HG03066 (cell line): ENCODE data around the gene PCDHGB4.
A peak's percentile ranks its signal among the peaks of the same experiment; 100 is the strongest.
"Not testable (repeated sequence)": the region's sequence is repeated elsewhere in the genome, so short reads cannot be mapped to it uniquely, and the experiment has no call there.

Experiments used
- ATAC-seq: cut with Tn5 transposase; IDR thresholded peaks from one replicate; pipeline ENCODE4 v1.9.1; 2021; ENCODE audit warnings: low read depth; ENCODE audit not compliant: unreplicated experiment

Gene PCDHGB4

DNA sequence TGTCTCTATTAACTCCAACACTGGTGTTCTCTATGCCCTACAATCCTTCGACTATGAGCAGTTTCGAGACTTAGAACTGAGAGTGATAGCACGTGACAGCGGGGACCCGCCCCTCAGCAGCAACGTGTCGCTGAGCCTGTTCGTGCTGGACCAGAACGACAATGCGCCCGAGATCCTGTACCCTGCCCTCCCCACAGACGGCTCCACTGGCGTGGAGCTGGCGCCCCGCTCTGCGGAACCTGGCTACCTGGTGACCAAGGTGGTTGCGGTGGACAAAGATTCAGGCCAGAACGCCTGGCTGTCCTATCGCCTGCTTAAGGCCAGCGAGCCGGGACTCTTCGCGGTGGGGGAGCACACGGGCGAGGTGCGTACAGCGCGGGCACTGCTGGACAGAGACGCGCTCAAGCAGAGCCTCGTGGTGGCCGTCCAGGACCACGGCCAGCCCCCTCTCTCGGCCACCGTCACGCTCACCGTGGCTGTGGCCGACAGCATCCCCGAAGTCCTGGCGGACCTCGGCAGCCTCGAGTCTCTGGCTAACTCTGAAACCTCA is 35.3 kb downstream of the PCDHGB4 start:
- ATAC-seq = no peak

DNA sequence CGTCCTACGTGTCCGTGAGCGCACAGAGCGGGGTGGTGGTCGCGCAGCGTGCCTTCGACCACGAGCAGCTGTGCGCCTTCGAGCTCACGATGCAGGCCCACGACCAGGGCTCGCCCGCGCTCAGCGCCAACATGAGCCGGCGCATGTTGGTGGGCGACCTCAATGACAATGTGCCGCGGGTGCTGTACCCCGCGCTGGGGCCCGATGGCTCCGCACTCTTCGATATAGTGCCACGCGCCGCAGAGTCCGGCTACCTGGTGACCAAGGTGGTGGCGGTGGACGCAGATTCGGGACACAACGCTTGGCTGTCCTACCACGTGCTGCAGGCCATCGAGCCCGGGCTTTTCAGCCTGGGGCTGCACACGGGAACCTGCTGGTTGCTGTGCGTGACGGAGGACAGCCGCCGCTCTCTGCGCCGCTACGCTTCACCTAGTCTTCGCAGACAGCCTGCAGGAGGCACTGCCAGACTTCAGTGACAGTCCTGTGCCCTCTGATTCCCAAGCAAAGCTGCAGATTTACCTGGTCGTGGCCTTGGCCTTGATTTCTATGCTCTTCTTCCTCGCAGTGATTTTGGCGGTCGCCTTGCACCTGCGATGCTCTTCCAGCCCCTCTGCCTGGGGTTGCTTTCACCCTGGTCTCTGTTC is 40.4 kb downstream of the PCDHGB4 start:
- no peak for ATAC-seq

- ATAC-seq = peak; percentile 82
These were observed 43.0 kb downstream of the PCDHGB4 start, which contains the start of gene PCDHGA12 for GRCh38 chr5:141430332-141431113. TSS of gene PCDHGA12 (plus strand) at chr5:141430507. CDS start at chr5:141430760, 253 bp downstream.

GRCh38 chr5:141431286-141431685 is 43.8 kb downstream of the PCDHGB4 start:
- ATAC-seq = no peak

DNA sequence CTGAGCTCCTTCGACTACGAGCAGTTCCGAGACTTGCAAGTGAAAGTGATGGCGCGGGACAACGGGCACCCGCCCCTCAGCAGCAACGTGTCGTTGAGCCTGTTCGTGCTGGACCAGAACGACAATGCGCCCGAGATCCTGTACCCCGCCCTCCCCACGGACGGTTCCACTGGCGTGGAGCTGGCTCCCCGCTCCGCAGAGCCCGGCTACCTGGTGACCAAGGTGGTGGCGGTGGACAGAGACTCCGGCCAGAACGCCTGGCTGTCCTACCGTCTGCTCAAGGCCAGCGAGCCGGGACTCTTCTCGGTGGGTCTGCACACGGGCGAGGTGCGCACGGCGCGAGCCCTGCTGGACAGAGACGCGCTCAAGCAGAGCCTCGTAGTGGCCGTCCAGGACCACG is 44.8 kb downstream of the PCDHGB4 start:
- not testable (repeated sequence) for ATAC-seq

DNA sequence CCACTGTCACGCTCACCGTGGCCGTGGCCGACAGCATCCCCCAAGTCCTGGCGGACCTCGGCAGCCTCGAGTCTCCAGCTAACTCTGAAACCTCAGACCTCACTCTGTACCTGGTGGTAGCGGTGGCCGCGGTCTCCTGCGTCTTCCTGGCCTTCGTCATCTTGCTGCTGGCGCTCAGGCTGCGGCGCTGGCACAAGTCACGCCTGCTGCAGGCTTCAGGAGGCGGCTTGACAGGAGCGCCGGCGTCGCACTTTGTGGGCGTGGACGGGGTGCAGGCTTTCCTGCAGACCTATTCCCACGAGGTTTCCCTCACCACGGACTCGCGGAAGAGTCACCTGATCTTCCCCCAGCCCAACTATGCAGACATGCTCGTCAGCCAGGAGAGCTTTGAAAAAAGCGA is 45.2 kb downstream of the PCDHGB4 start:
- ATAC-seq = not testable (repeated sequence)

- ATAC-seq = no peak
These were observed 46.5 kb downstream of the PCDHGB4 start for GRCh38 chr5:141434006-141434405.

- ATAC-seq = no peak
These were observed 49.7 kb downstream of the PCDHGB4 start for GRCh38 chr5:141437221-141437620.

GRCh38 chr5:141439411-141440141 is 52.1 kb downstream of the PCDHGB4 start:
- no peak for ATAC-seq
